Cardiac septum (tissue), 1 donor: Measurements from ENCODE around the gene RBM27. TPM values are rescaled to one million over a fixed set of nuclear protein-coding genes. Genes with fewer than 3 reads are reported as not detected.

Experiments used
- DNase-seq: peaks from one replicate; pipeline ENCODE4 v3.0.0-alpha.2; 2020; ENCODE audit warnings: low spot score
- intact Hi-C: fragments of 100-400 bp; cut with DNase I; formaldehyde crosslinking; loops from one replicate; pipeline ENCODE4 v1.14.0; 2022
- total RNA-seq: library from RNA; stranded (reverse); fragmentation: NEBNext Ultra II Directional; extraction: Animal tissue kit (Norgen Biotek cat#: 25700); gene quantifications from one replicate; pipeline ENCODE4 v1.2.1, GENCODE V29; 2021
- donor health status: DM: no; HTN: no; CAD: no.

Gene RBM27
- total RNA-seq, 1 donor from 2014 or later, result 16.1 TPM

DNA sequence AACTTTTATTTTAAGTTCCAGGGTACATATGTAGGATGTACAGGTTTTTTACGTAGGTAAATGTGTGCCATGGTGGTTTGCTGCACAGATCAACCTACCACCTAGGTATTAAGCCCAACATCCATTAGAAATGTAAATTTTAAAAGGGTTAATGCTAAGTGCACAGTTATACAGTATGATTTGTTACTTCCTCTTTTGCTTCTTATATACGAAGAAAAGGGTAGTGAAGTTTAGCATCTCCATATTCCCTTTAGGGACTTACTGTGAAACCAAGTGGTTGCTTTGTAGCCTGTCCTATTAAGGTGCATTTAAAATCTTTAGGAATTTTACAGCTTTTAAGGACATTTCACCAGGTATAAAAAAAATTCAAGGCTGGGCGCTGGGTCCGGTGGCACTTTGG lies 46.4 kb downstream of the RBM27 start:
- intact Hi-C loops, result no loop called here

More for the DNA sequence above, 46.4 kb downstream of the RBM27 start:
- no peak for DNase-seq

Other genes starting within 250 kb of the RBM27 start
- not detected for gene PLAC8L1, start 98.0 kb upstream of the RBM27 start, total RNA-seq
- 77.5 TPM for gene LARS1, start 21.0 kb upstream of the RBM27 start, total RNA-seq
- not detected for gene POU4F3, start 135.2 kb downstream of the RBM27 start, total RNA-seq
- 33.2 TPM for gene TCERG1, start 243.7 kb downstream of the RBM27 start, total RNA-seq